Measurements from ENCODE around the gene CRYBB1. TPM values are rescaled to one million over a fixed set of nuclear protein-coding genes. Genes with fewer than 3 reads are reported as not detected.

The CRYBB1 gene
- total and polyA plus RNA-seq, 10 donors: 0.34 to 2.9 (median 1.7) TPM

DNA sequence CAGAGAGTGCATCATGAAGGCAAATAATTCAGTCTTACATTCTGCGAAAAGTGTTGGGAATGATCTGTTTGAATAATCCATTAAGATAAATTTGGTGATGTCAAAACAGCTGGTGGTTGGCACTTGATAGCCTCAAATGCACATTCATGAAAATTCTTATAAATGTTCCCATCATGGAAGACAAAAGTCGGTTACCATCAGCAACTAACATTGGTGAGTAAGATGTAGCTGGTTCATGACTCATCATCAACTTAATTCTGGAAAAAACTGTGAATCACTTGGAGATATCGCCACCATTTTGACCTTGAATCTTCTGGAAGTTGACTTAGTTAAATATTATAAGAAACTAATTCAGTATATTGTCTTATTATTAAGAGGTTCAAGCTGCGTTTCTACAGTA is 11.2 kb downstream of the CRYBB1 start:
- no peaks in the 10 kb centered on the region for H3K27me3 ChIP-seq (replicated peaks in 1 of 7)
- no peaks in the 10 kb centered on the region for H3K36me3 ChIP-seq
- TF ChIP-seq, protein P1, sequence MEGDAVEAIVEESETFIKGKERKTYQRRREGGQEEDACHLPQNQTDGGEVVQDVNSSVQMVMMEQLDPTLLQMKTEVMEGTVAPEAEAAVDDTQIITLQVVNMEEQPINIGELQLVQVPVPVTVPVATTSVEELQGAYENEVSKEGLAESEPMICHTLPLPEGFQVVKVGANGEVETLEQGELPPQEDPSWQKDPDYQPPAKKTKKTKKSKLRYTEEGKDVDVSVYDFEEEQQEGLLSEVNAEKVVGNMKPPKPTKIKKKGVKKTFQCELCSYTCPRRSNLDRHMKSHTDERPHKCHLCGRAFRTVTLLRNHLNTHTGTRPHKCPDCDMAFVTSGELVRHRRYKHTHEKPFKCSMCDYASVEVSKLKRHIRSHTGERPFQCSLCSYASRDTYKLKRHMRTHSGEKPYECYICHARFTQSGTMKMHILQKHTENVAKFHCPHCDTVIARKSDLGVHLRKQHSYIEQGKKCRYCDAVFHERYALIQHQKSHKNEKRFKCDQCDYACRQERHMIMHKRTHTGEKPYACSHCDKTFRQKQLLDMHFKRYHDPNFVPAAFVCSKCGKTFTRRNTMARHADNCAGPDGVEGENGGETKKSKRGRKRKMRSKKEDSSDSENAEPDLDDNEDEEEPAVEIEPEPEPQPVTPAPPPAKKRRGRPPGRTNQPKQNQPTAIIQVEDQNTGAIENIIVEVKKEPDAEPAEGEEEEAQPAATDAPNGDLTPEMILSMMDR (IDR thresholded peaks at IDR 0.05 in 8 of 11, conservative IDR thresholded peaks at IDR 0.05 in 3 of 11): no peak
- TF ChIP-seq POLR2AphosphoS5 (IDR thresholded peaks at IDR 0.05) (no peak), POLR2A (IDR thresholded peaks at IDR 0.05) (no peak)
- peaks cover 5 to 16% (median 11%) of the 10 kb centered on the region in 6 donors for H3K4me1 ChIP-seq
- no peaks in the 10 kb centered on the region for H3K9me3 ChIP-seq
- no peak for DNase-seq
- WGBS, 5 donors: 87 to 99% (median 93%) methylated on average over 4 of the region's 4 CpGs
- no peak overlapping the region for H3K27ac ChIP-seq
- intact Hi-C loops (cut with DNase I; ENCODE audit: low total_unique reads): no loop called here
- H3K4me3 ChIP-seq: no peak overlapping the region

DNA sequence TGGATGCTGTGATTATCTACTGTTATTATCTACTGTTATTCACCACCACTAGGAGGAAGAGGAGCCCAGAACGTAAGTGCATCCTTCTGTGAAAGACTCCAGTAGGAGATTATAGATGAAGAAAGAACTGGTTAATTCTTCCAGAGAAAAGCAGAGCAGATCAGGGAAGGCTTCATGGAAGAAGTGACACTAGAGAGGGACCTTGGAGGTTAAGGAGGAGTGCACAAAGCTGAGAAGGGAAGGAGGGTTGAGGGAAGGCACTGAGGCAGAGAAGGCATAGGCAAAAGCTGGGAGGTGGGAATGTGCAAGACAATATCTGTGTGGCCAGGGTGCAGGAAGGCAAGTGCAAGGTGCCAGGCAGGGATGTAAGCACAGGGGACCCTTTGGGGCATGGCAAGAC is 13.5 kb downstream of the CRYBB1 start:
- TF ChIP-seq, protein P1 (IDR thresholded peaks at IDR 0.05 in 8 of 11, conservative IDR thresholded peaks at IDR 0.05 in 3 of 11): no peak
- TF ChIP-seq POLR2AphosphoS5 (IDR thresholded peaks at IDR 0.05): no peak
- TF ChIP-seq POLR2A (IDR thresholded peaks at IDR 0.05): no peak
- intact Hi-C loops (cut with DNase I; ENCODE audit: low total_unique reads): no loop called here
- no peak for DNase-seq
- peaks cover 0 to 11% (median 0%) of the 10 kb centered on the region in 6 donors for H3K4me1 ChIP-seq
- no peaks in the 10 kb centered on the region for H3K36me3 ChIP-seq
- H3K9me3 ChIP-seq: no peaks in the 10 kb centered on the region
- WGBS, 5 donors: 67 to 91% (median 79%) methylated on average over 1 of the region's 1 CpG
- H3K27me3 ChIP-seq (replicated peaks in 1 of 7): no peaks in the 10 kb centered on the region
- no peak overlapping the region for H3K4me3 ChIP-seq
- H3K27ac ChIP-seq: no peak overlapping the region

DNA sequence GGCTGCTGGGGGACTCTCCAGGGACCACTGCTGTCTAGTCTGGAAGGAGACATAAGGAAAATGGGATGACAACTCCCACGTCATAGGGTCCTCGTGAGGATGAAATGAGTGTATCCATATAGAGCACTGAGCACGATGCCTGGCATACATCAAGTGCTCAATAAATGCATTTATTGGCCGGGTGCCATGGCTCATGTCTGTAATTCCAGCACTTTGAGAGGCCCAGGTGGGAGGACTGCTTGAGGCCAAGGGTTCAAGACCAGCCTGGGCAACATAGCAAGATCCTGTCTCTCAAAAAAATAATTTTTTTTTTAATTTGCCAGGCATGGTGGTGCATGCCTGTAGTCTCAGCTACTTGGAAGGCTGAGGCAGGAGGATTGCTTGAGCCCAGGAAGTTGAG is 15.7 kb downstream of the CRYBB1 start:
- no peak overlapping the region for H3K4me3 ChIP-seq
- H3K27ac ChIP-seq: no peak overlapping the region
- DNase-seq: no peak
- H3K36me3 ChIP-seq: no peaks in the 10 kb centered on the region
- 83 to 97% (median 92%) methylated on average over 4 of the region's 4 CpGs for WGBS, 5 donors
- no peaks in the 10 kb centered on the region for H3K9me3 ChIP-seq
- no peaks in the 10 kb centered on the region for H3K27me3 ChIP-seq (replicated peaks in 1 of 7)
- intact Hi-C loops (cut with DNase I; ENCODE audit: low total_unique reads): no loop called here
- H3K4me1 ChIP-seq: peaks cover 0 to 26% (median 0%) of the 10 kb centered on the region in 6 donors
- TF ChIP-seq, protein P1 (IDR thresholded peaks at IDR 0.05 in 8 of 11, conservative IDR thresholded peaks at IDR 0.05 in 3 of 11): no peak
- TF ChIP-seq POLR2AphosphoS5 (IDR thresholded peaks at IDR 0.05): no peak
- TF ChIP-seq POLR2A (IDR thresholded peaks at IDR 0.05): no peak

DNA sequence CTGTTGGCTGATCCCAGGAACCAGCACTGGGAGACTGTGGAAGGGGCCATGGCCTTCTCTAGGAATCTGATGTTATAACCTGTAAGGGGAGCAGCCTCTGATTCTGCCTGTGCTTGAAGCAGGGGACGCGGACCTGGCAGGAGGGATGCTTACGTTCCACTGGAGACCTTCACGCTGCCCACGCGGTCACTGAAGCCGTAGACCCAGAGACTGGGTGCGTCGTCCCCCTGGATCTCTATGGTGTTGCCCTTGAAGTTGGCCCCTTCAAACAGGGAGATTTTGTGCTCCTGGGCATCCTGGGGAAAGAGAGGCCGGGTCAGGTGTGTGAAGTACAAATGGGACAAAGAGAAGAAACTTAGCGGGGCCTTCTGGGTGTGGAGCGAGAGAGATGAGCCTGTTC is 16.1 kb downstream of the CRYBB1 start:
- peak; percentile 53 for DNase-seq
- intact Hi-C loops (cut with DNase I; ENCODE audit: low total_unique reads): no loop called here
- Histone ChIP-seq H3K9me3 (no peaks in the 10 kb centered on the region), H3K36me3 (no peaks in the 10 kb centered on the region), H3K27me3 (replicated peaks in 1 of 7) (no peaks in the 10 kb centered on the region), H3K4me3 (no peak overlapping the region), H3K27ac (no peak overlapping the region), H3K4me1 (peaks cover 0 to 26% (median 0%) of the 10 kb centered on the region in 6 donors)
- TF ChIP-seq POLR2A (IDR thresholded peaks at IDR 0.05) (no peak), POLR2AphosphoS5 (IDR thresholded peaks at IDR 0.05) (no peak)
- TF ChIP-seq, protein P1 (IDR thresholded peaks at IDR 0.05 in 8 of 11, conservative IDR thresholded peaks at IDR 0.05 in 3 of 11): no peak
- 89 to 95% (median 93%) methylated on average over 12 of the region's 12 CpGs for WGBS, 5 donors
